Activated T-helper 1 cell treated with Interleukin-2 at 50 U/mL for 16 hours (primary cell): ENCODE results near the gene LMF1.

ENCODE experiments used
- DNase-seq: peaks from one replicate; pipeline ENCODE4 v3.0.0-alpha.2; 2020; ENCODE audit warnings: low read depth

LMF1 gene

GRCh38 chr16:879461-879861 lies 91.3 kb downstream of the LMF1 start:
- no peak for DNase-seq

DNA sequence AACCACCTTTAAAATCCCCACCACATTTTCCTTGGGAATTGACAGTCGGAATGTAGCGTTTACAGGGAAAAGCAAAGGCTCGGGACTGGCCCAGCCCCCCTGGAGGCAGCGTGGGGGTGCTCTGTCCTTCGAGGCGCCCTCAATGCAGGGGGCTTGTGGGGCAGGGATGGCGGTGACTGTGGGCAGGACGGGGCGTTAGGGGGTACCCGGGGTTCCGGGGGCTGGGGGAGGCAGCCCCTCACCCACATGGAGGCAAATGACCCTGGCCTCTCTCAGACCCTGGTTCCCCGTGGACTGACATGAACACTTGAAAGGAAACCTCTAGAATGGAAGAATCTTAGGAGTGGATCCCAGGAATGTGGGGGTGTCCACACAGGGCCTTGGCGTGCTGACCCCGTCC lies 91.9 kb downstream of the LMF1 start:
- no peak for DNase-seq

- no peak for DNase-seq
These were observed 92.6 kb downstream of the LMF1 start for GRCh38 chr16:878072-878784.

DNA sequence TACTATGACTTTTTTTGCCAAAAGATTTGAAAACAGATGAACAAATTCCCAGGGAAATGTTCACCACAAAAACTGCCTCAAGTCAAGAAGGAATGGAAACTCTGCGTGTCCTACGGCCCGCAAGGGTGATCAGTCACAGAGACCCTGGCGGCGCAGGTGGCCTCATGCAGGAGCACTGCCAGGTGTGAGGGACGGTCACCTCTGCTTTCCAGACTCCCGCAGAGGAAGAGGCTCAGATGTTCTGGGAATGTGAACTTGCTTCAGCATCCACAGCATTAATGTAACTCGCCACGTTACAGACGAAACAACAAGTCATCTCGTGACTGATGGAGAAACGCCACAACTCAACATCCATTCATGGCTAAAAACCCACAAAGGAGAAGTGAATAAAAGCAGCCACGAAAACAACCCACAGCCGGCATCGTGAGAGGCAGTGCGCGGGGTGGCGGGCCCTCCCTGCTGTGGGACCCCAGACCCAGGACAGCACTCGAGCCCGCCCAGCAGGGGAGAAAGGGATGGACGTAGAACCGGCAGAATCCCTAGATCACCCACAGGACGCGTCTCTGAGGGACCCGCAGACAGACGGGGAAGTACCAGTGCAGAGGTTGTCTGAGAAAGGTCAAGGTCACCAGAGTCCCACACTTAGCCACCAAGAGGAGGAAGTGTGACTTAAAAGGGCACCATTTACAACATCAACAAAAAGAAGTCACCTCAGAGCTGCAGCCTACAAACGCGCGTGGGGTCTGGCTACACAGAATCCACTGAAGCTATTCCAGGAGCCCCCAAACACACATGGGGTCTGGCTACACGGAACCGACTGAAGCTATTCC lies 93.3 kb downstream of the LMF1 start:
- DNase-seq, result no peak

- no peak for DNase-seq
These were observed 94.1 kb downstream of the LMF1 start for GRCh38 chr16:876523-877241.

GRCh38 chr16:876041-876335 lies 94.8 kb downstream of the LMF1 start:
- no peak for DNase-seq

- no peak for DNase-seq
These were observed 95.4 kb downstream of the LMF1 start for GRCh38 chr16:875182-876040.

- no peak for DNase-seq
These were observed 96.2 kb downstream of the LMF1 start for GRCh38 chr16:874366-875181.

GRCh38 chr16:873889-874288 lies 96.9 kb downstream of the LMF1 start:
- DNase-seq, result no peak

- DNase-seq, result no peak
These were observed 97.5 kb downstream of the LMF1 start for GRCh38 chr16:873243-873661.

- DNase-seq, result no peak
These were observed 98.1 kb downstream of the LMF1 start for GRCh38 chr16:872436-873242.

DNA sequence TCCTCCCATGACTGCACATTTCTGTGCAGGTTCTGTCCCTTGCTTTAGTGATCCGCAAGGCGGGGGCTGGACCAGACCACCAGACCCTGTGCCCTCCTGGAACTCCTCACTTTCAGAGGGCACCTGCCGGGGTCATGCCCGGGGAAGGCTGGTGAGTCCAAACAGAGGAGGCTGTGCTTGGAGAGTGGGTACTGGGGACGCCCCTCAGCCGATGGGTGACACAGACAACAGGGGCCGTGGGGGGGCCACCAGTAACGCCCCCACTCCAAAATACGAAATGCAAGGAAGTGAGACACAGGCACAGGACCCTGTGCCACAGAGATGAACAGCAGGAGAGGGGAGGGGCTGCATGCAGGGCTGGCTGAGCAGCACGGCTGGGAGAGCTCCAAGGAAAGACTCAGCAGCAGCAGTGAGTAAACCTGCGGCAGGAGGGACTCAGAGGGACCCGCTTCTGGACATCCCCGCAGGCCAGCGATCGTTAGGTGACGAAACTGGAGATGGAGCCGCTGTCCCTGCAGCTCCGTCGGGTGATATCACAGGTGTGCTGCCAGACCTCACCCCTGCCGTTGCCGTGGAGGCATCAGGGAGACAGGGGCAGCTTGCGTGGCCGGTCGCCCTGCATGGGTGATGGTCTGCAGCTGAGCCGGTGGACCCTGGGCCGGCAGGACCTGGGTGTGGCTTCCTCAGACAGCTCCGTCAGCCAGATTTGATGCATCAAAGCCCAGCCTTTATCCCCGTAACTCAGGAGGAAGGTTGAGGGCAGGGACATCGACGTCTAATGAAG lies 99.0 kb downstream of the LMF1 start:
- DNase-seq, result no peak

DNA sequence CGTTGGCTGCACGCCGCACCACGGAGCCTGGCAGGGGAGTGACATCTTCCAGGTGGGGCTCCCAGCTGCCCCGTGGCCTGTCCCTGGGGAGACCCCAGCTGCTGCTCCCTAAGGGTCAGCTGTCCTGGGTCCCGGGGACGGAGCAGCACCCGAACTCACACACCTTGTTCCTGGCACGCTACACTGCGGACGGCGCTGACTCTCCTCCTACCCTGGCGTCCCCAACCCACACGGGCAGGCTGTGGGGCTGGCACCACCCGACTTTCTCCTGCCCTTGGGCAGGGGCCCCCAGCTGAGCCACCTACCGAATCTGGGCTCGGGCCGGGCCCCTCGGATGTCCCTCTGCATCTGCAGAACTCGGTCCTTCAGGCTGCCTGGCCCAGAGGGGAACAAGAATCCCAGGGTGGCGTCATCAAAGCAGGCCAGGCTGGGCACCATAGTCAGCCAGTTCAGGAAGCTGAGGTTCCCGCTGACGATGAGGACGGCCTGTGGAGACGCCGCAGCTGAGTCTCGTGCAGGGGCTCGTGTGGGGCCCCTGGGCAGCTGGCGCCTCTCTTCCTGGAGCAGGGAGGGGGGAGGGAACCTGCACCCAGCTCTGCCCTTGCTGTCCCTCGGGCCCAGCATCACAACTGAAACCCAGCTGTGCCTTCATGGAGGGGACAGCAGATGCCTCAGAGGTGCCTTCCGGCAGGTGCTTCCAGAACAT lies 99.8 kb downstream of the LMF1 start:
- no peak for DNase-seq

- no peak for DNase-seq
These were observed 100.8 kb downstream of the LMF1 start for GRCh38 chr16:869823-870641.

DNA sequence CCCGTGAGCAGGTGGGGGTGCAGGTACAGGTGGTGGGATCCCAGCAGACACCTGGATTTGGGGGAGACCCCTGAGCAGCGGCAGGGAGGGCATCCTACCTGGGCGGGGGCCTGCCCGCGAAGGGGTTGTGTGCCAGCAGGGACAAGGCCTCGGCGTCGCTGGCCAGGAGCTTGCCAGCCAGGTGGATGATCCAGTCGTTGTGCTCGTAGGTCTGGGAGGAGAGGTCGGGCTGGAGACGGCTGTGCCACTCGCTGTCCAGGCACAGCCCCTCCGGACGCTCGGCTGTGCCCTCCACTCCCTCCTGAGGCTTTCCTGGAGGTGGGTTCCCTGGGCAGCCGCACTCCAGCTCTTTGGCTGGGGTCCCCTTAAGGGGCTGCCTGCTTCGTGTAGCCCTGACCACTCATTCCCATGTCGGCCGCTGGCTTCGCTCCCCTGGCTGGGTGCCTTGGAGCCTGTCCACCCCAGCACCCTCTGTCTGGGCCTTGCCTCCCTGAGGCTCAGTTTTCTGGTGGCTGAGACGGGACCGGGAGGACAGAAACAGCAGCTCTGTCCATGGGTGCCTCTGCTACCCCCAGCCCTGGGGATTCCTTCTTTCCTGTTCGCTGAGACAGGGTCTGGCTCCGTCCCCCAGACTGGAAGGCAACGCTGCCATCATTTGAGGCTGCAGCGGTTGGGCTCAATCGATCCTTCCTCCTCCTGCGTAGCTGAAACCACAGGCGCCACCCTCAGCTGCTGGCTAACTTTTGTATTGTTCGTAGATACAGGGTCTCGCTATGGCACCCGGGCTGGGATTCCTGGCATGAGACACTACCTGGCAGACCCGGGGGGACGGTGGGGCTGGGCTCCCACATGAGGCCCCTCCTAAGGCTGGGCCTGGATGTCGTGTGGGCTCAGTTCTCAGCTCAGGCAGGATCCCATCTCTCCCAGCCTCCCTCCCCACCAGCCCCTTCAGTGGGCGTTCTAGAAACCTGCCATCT lies 101.7 kb downstream of the LMF1 start:
- DNase-seq, result no peak

DNA sequence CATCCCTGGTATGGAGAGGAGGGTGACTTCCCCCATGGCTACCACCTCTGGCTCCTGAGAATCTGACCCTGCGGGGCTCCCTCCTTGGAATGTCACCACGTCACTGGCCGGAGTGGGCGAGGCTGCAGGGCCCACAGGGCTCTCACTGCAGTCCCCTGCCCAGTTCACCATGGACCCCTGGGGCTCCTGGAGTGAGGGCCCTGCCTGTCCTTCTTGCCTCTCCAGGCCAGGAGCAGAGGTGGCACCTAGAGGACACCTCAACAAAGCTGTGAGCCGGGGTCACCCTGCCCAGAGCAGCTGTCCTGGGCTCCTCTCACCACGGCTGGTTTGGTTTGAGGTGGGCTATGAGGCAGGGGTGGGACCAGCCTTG lies 102.4 kb downstream of the LMF1 start:
- no peak for DNase-seq
